Measurements from ENCODE around the gene LCN10.

LCN10 gene

DNA sequence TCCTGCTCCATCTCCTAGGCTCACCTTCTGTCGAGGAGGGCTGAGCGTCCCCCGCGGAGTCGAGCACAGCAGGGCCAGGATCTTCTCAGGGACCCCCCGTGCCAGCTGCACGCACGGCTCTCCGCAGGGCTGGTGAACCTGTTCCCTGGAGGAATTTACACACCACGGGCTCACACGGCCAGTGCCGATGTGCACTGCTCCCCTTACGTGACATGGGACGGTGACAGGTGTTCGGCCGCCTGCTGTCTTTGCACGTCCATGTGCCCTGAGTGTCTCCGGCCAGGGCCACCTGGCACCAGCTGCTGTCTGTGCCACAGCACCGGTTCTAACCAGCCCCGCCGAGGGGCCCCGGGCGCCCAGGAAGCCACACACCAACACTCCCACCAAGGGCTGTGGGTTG, 46.8 kb downstream of the LCN10 start:
- H3K27me3 ChIP-seq (replicated peaks; ENCODE audit: control insufficient read depth, insufficient read depth, low read length), result no peaks in the 10 kb centered on the region; the same call in 1 of the 2 replicates
- H3K36me3 ChIP-seq (ENCODE audit: control insufficient read depth, insufficient read depth, low read length), result no peaks in the 10 kb centered on the region
- no peak overlapping the region for H3K4me3 ChIP-seq (replicated peaks; ENCODE audit: low read depth, low read length)
- TF ChIP-seq CTCF (IDR thresholded peaks at IDR 0.05; ENCODE audit: insufficient read depth, low read length, poor library complexity, severe bottlenecking), result no peak
- DNase-seq (ENCODE audit: extremely low read depth, insufficient read length), result no peak

DNA sequence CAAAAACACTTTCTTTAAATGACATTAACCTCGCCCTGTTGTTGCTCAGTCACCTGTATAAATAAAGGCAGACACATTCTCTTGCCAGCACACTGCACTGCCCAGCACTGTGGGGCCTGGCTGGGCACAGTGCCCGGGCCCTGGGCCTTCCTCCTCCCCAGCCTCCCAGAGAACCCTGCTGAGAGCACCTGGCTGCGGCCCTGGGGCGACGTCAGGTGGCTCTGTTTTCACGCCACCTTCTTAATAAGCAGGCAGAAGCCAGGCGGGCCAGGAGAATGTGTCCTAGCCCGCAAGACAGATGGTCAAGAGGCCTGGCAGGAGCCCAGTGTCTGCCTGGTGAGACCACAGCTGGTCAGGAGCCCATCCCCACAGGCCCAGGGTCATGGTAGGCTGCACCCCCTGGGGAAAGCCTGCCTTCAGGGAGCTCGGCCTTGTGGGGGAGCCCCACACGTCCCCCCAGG, 47.3 kb downstream of the LCN10 start:
- no peak for DNase-seq (ENCODE audit: extremely low read depth, insufficient read length)
- H3K27me3 ChIP-seq (replicated peaks; ENCODE audit: control insufficient read depth, insufficient read depth, low read length), result no peaks in the 10 kb centered on the region; the same call in 1 of the 2 replicates
- no peaks in the 10 kb centered on the region for H3K36me3 ChIP-seq (ENCODE audit: control insufficient read depth, insufficient read depth, low read length)
- H3K4me3 ChIP-seq (replicated peaks; ENCODE audit: low read depth, low read length), result no peak overlapping the region
- TF ChIP-seq CTCF (IDR thresholded peaks at IDR 0.05; ENCODE audit: insufficient read depth, low read length, poor library complexity, severe bottlenecking), result no peak

DNA sequence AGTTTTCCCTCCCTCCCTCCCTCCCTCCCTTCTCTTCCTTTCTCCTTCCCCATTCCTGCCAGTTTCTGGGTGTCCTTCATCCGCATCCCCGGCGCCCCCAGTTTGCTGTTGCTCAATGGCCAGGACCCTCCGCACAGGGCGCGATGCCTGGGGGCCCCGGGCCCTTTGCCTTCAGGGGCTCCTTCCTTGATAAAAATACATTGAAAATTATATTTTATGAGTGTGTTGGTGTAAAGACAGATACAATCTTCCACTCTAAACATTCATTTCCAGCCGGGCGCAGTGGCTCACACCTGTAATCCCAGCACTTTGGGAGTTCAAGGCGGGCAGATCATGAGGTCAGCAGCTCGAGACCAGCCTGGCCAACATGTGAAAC, 47.9 kb downstream of the LCN10 start:
- no peaks in the 10 kb centered on the region for H3K36me3 ChIP-seq (ENCODE audit: control insufficient read depth, insufficient read depth, low read length)
- no peak for DNase-seq (ENCODE audit: extremely low read depth, insufficient read length)
- no peak for TF ChIP-seq CTCF (IDR thresholded peaks at IDR 0.05; ENCODE audit: insufficient read depth, low read length, poor library complexity, severe bottlenecking)

DNA sequence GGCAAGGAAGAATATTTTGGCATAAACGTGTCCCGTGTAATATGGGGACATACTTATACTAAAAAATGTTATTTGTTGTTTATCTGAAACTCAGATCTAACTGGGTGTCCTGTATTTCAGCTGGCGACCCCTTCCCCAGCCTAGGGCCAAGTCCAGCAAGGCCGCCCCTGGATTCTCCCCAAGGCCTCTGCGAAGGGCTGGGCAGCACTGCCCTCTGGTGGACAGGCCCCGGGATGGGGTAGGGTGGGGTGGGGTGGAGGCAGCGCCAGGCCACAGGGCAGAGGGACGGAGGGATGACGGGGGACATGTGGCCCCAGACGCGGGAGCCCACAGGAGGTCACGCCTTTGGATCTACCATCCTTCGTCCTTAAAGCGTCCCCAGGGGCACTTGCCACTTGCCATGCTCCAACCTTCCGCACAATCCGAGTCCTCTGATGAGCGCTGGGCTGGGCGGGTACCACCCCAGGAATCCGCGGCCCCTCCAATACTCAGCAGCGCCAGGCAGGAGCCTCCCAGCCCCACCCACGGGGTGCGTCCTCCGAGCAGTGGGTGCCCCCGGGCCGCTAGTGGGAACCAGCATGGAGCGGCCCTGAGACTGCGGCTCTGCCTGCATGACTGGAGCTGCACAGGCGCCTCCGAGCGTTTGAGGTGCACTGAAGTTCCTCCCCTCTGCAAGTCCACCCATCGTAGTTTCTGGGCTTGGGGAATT, 48.4 kb downstream of the LCN10 start:
- no peak for DNase-seq (ENCODE audit: extremely low read depth, insufficient read length)
- Histone ChIP-seq H3K4me3 (replicated peaks; ENCODE audit: low read depth, low read length) (no peak overlapping the region), H3K27me3 (replicated peaks; ENCODE audit: control insufficient read depth, insufficient read depth, low read length) (no peaks in the 10 kb centered on the region; the same call in 1 of the 2 replicates), H3K36me3 (ENCODE audit: control insufficient read depth, insufficient read depth, low read length) (no peaks in the 10 kb centered on the region)
- peak; percentile 75 for TF ChIP-seq CTCF (IDR thresholded peaks at IDR 0.05; ENCODE audit: insufficient read depth, low read length, poor library complexity, severe bottlenecking)

More for the DNA sequence above, 47.9 kb downstream of the LCN10 start:
- Histone ChIP-seq H3K27me3 (replicated peaks; ENCODE audit: control insufficient read depth, insufficient read depth, low read length) (no peaks in the 10 kb centered on the region; the same call in 1 of the 2 replicates), H3K4me3 (replicated peaks; ENCODE audit: low read depth, low read length) (no peak overlapping the region)

GRCh38 chr9:136693490-136694162, 49.1 kb downstream of the LCN10 start:
- Histone ChIP-seq H3K4me3 (replicated peaks; ENCODE audit: low read depth, low read length) (no peak overlapping the region), H3K36me3 (ENCODE audit: control insufficient read depth, insufficient read depth, low read length) (no peaks in the 10 kb centered on the region), H3K27me3 (replicated peaks; ENCODE audit: control insufficient read depth, insufficient read depth, low read length) (no peaks in the 10 kb centered on the region; the same call in 1 of the 2 replicates)
- TF ChIP-seq CTCF (IDR thresholded peaks at IDR 0.05; ENCODE audit: insufficient read depth, low read length, poor library complexity, severe bottlenecking), result no peak
- no peak for DNase-seq (ENCODE audit: extremely low read depth, insufficient read length)
